Medulla oblongata (tissue), 1 donor: ENCODE measurements around the gene NFE2L3.
A peak's percentile ranks its signal among the peaks of the same experiment; 100 is the strongest.
"Not testable (repeated sequence)": the region's sequence is repeated elsewhere in the genome, so short reads cannot be mapped to it uniquely, and the experiment has no call there.

Source experiments
- DNase-seq: peaks from one replicate; pipeline ENCODE4 v3.0.0-alpha.2; 2015; ENCODE audit errors: extremely low spot score

Gene NFE2L3

GRCh38 chr7:26151953-26152781, at the start of gene NFE2L3:
Gene NFE2L3 (plus strand): TSS chr7:26152198. CDS start chr7:26152499, 301 bp downstream.
- peak; percentile 92 for DNase-seq

GRCh38 chr7:26103596-26103995, 48.4 kb upstream of the NFE2L3 start:
- no peak for DNase-seq

GRCh38 chr7:26105236-26105635, 46.8 kb upstream of the NFE2L3 start:
- no peak for DNase-seq

- no peak for DNase-seq
Observed at GRCh38 chr7:26105931-26106330, 46.1 kb upstream of the NFE2L3 start.

- DNase-seq, result no peak
Observed at GRCh38 chr7:26112203-26112740, 39.7 kb upstream of the NFE2L3 start.

- DNase-seq, result no peak
Observed at GRCh38 chr7:26115650-26116049, 36.3 kb upstream of the NFE2L3 start.

GRCh38 chr7:26117142-26117807, 34.7 kb upstream of the NFE2L3 start:
- no peak for DNase-seq

GRCh38 chr7:26117970-26118369, 34.0 kb upstream of the NFE2L3 start:
- no peak for DNase-seq

- no peak for DNase-seq
Observed at GRCh38 chr7:26122745-26123144, 29.3 kb upstream of the NFE2L3 start.

- DNase-seq, result not testable (repeated sequence)
Observed at GRCh38 chr7:26124775-26125174, 27.2 kb upstream of the NFE2L3 start.

- DNase-seq, result no peak
Observed at GRCh38 chr7:26127411-26127810, 24.6 kb upstream of the NFE2L3 start.

GRCh38 chr7:26131056-26131589, 20.9 kb upstream of the NFE2L3 start:
- no peak for DNase-seq

- no peak for DNase-seq
Observed at GRCh38 chr7:26135076-26135475, 16.9 kb upstream of the NFE2L3 start.

GRCh38 chr7:26135551-26135950, 16.4 kb upstream of the NFE2L3 start:
- DNase-seq, result no peak

- no peak for DNase-seq
Observed at GRCh38 chr7:26136831-26137230, 15.2 kb upstream of the NFE2L3 start.

GRCh38 chr7:26140380-26140779, 11.6 kb upstream of the NFE2L3 start:
- no peak for DNase-seq

GRCh38 chr7:26141077-26141476, 10.9 kb upstream of the NFE2L3 start:
- no peak for DNase-seq

- no peak for DNase-seq
Observed at GRCh38 chr7:26143298-26144048, 8.5 kb upstream of the NFE2L3 start.

GRCh38 chr7:26144184-26145080, 7.6 kb upstream of the NFE2L3 start:
- DNase-seq, result no peak

GRCh38 chr7:26145238-26145637, 6.8 kb upstream of the NFE2L3 start:
- DNase-seq, result no peak

GRCh38 chr7:26147030-26147429, 5.0 kb upstream of the NFE2L3 start:
- no peak for DNase-seq
